K562 (cell line): ENCODE measurements around the gene HSPA4L. TPM values are rescaled to one million over a fixed set of nuclear protein-coding genes. Genes with fewer than 3 reads are reported as not detected.
A peak's percentile ranks its signal among the peaks of the same experiment; 100 is the strongest.

Experiments used
- ARID1B ChIP-seq: fragments of 450-650 bp; IDR thresholded peaks from 2 replicates; pipeline ENCODE4 v1.6.1; 2016; ENCODE audit warnings: antibody characterized with exemption, mild to moderate bottlenecking, inconsistent platforms
- ARID2 ChIP-seq: fragments of 450-650 bp; IDR thresholded peaks from 2 replicates; pipeline ENCODE4 v1.6.1; 2017; ENCODE audit warnings: antibody characterized with exemption, mild to moderate bottlenecking
- DNMT1 ChIP-seq: fragments of 450-650 bp; IDR thresholded peaks from 2 replicates; pipeline ENCODE4 v1.6.1; 2016; ENCODE audit warnings: antibody characterized with exemption, mild to moderate bottlenecking
- ESRRB ChIP-seq: fragments of 250-450 bp; sonication (Bioruptor Pico); IDR thresholded peaks from 2 replicates; pipeline ENCODE4 v1.5.0; 2020; ENCODE audit warnings: mild to moderate bottlenecking, moderate library complexity, borderline replicate concordance
- FOXK1 ChIP-seq: sonication (generic); formaldehyde crosslinking; IDR thresholded peaks from 2 replicates; pipeline ENCODE4 v1.8.0; 2022; ENCODE audit warnings: missing genetic modification reagents, mild to moderate bottlenecking, borderline replicate concordance
- LCOR ChIP-seq: sonication (generic); formaldehyde crosslinking; IDR thresholded peaks from 2 replicates; pipeline ENCODE4 v1.8.0; 2022; ENCODE audit warnings: mild to moderate bottlenecking, missing genetic modification reagents
- LEF1 ChIP-seq: fragments of 450-650 bp; IDR thresholded peaks from 2 replicates; pipeline ENCODE4 v1.6.1; 2016; ENCODE audit warnings: mild to moderate bottlenecking
- MCM2 ChIP-seq: fragments of 450-650 bp; IDR thresholded peaks from 2 replicates; pipeline ENCODE4 v1.6.1; 2017; ENCODE audit warnings: low read depth, mild to moderate bottlenecking
- MNT ChIP-seq, 2 experiments: fragments of 450-650 bp; conservative IDR thresholded peaks; 2 replicates each; pipeline ENCODE4 v1.6.1; 2017; ENCODE audit warnings: mild to moderate bottlenecking in 2 of 2, moderate library complexity in 2 of 2
- NFXL1 ChIP-seq: fragments of 450-650 bp; formaldehyde crosslinking; IDR thresholded peaks from 2 replicates; pipeline ENCODE4 v1.4.0; 2021; ENCODE audit warnings: mild to moderate bottlenecking
- SFPQ ChIP-seq: fragments of 200-400 bp; formaldehyde crosslinking; IDR thresholded peaks from 2 replicates; pipeline ENCODE4 v1.6.1; 2017; ENCODE audit warnings: mild to moderate bottlenecking, low read depth, low read length, moderate library complexity
- SNIP1 ChIP-seq: fragments of 450-650 bp; IDR thresholded peaks from 2 replicates; pipeline ENCODE4 v1.7.1; 2017; ENCODE audit warnings: low read depth, mild to moderate bottlenecking
- SRSF1 ChIP-seq: fragments of 200-400 bp; formaldehyde crosslinking; IDR thresholded peaks from 2 replicates; pipeline ENCODE4 v1.6.1; 2017; ENCODE audit warnings: mild to moderate bottlenecking, low read depth, low read length, moderate library complexity
- ZNF274 ChIP-seq: IDR thresholded peaks from 2 replicates; pipeline ENCODE4 v1.6.1; 2011; ENCODE audit warnings: low read depth, mild to moderate bottlenecking, low read length, moderate library complexity, borderline replicate concordance
- polyA plus RNA-seq, 8 experiments: library from polyadenylated mRNA; depleted of rRNA in 4 of 8; stranded (reverse) in 5 of 8; unstranded in 3 of 8; fragments of >200 nt; fragmentation: Nextera tagmentation in 2 of 8; fragmentation: Illumina TruSeq in 1 of 8; extraction: Ambion mirVana in 2 of 8; extraction: Trizol in 1 of 8; gene quantifications; 2 replicates each; pipeline versions ENCODE4 v1.2.1 to v1.2.3, GENCODE V29; 2011 to 2014; ENCODE audit warnings: inconsistent platforms in 1 of 8, missing spikeins in 1 of 8
- total RNA-seq, 7 experiments: library from RNA; depleted of rRNA in 6 of 7; stranded (reverse); fragments of >200 nt in 6 of 7; fragmentation: Illumina TruSeq in 2 of 7; extraction: Trizol in 2 of 7; gene quantifications; 2 replicates each; pipeline versions ENCODE4 v1.2.1 to v1.2.3, GENCODE V29; 2011 to 2021; ENCODE audit warnings: low replicate concordance in 1 of 7
- TF ChIP-seq, protein P1 (sequence below): IDR thresholded peaks from 2 replicates; pipeline ENCODE4 v1.6.1; 2011; ENCODE audit not compliant: insufficient read length; ENCODE audit errors: extremely low read depth
- TF ChIP-seq, protein P2 (sequence below): fragments of 250-450 bp; sonication (Bioruptor Pico); IDR thresholded peaks from 2 replicates; pipeline ENCODE4 v1.5.0; 2022; ENCODE audit warnings: mild to moderate bottlenecking
- TF ChIP-seq, protein P3 (sequence below): fragments of 250-450 bp; sonication (Bioruptor Pico); IDR thresholded peaks from 2 replicates; pipeline ENCODE4 v1.8.0; 2021; ENCODE audit warnings: moderate library complexity, mild to moderate bottlenecking, inconsistent platforms
- TF ChIP-seq, protein P4 (sequence below): sonication (generic); formaldehyde crosslinking; IDR thresholded peaks from 2 replicates; pipeline ENCODE4 v1.8.1; 2023; ENCODE audit warnings: missing genetic modification reagents, mild to moderate bottlenecking, borderline replicate concordance

The HSPA4L gene
- total and polyA plus RNA-seq, 9 of the 15 experiments (the other 6 are each of a cell fraction or from before 2014, with no cell fraction given): 12.3 to 37.0 (median 21.7) TPM

DNA sequence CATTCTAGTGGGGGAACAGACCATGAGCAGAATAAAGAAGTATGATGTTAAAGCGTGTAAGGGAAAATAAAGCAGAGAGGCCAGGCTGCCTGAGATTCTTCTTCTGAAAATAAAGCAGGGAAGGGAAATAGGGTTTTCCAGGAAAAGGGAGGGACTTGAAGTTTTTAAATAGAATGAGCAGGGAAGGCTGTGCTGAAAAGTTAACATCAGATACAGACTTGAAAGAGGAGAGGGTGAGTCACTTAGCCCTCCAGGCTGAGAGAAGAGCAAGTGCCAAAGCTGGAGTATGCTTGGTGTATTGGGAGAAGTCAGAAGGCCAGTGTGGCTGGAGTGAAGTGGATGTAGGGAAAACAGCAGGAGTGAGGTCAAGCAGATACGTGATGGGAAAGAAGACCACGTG, 88.6 kb downstream of the HSPA4L start (continued):
- TF ChIP-seq MNT (conservative IDR thresholded peaks at IDR 0.05) (no peak), LEF1 (no peak), ARID1B (peak; percentile 76), SRSF1 (no peak), LCOR (no peak), SFPQ (no peak), MCM2 (no peak), FOXK1 (CRISPR knock-in tag) (no peak), ARID2 (no peak), DNMT1 (no peak), ESRRB (CRISPR knock-in tag) (no peak), SNIP1 (no peak), ZNF274 (no peak), NFXL1 (CRISPR knock-in tag) (no peak)
- TF ChIP-seq, protein P1, sequence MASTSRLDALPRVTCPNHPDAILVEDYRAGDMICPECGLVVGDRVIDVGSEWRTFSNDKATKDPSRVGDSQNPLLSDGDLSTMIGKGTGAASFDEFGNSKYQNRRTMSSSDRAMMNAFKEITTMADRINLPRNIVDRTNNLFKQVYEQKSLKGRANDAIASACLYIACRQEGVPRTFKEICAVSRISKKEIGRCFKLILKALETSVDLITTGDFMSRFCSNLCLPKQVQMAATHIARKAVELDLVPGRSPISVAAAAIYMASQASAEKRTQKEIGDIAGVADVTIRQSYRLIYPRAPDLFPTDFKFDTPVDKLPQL: no peak
- TF ChIP-seq, protein P2, sequence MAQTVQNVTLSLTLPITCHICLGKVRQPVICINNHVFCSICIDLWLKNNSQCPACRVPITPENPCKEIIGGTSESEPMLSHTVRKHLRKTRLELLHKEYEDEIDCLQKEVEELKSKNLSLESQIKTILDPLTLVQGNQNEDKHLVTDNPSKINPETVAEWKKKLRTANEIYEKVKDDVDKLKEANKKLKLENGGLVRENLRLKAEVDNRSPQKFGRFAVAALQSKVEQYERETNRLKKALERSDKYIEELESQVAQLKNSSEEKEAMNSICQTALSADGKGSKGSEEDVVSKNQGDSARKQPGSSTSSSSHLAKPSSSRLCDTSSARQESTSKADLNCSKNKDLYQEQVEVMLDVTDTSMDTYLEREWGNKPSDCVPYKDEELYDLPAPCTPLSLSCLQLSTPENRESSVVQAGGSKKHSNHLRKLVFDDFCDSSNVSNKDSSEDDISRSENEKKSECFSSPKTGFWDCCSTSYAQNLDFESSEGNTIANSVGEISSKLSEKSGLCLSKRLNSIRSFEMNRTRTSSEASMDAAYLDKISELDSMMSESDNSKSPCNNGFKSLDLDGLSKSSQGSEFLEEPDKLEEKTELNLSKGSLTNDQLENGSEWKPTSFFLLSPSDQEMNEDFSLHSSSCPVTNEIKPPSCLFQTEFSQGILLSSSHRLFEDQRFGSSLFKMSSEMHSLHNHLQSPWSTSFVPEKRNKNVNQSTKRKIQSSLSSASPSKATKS (CRISPR knock-in tag): no peak
- TF ChIP-seq, protein P3, sequence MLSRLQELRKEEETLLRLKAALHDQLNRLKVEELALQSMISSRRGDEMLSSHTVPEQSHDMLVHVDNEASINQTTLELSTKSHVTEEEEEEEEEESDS (CRISPR knock-in tag): no peak
- TF ChIP-seq, protein P4, sequence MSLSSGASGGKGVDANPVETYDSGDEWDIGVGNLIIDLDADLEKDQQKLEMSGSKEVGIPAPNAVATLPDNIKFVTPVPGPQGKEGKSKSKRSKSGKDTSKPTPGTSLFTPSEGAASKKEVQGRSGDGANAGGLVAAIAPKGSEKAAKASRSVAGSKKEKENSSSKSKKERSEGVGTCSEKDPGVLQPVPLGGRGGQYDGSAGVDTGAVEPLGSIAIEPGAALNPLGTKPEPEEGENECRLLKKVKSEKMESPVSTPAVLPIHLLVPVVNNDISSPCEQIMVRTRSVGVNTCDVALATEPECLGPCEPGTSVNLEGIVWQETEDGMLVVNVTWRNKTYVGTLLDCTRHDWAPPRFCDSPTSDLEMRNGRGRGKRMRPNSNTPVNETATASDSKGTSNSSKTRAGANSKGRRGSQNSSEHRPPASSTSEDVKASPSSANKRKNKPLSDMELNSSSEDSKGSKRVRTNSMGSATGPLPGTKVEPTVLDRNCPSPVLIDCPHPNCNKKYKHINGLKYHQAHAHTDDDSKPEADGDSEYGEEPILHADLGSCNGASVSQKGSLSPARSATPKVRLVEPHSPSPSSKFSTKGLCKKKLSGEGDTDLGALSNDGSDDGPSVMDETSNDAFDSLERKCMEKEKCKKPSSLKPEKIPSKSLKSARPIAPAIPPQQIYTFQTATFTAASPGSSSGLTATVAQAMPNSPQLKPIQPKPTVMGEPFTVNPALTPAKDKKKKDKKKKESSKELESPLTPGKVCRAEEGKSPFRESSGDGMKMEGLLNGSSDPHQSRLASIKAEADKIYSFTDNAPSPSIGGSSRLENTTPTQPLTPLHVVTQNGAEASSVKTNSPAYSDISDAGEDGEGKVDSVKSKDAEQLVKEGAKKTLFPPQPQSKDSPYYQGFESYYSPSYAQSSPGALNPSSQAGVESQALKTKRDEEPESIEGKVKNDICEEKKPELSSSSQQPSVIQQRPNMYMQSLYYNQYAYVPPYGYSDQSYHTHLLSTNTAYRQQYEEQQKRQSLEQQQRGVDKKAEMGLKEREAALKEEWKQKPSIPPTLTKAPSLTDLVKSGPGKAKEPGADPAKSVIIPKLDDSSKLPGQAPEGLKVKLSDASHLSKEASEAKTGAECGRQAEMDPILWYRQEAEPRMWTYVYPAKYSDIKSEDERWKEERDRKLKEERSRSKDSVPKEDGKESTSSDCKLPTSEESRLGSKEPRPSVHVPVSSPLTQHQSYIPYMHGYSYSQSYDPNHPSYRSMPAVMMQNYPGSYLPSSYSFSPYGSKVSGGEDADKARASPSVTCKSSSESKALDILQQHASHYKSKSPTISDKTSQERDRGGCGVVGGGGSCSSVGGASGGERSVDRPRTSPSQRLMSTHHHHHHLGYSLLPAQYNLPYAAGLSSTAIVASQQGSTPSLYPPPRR (CRISPR knock-in tag): no peak
